Activated CD8-positive, alpha-beta memory T cell treated with anti-CD3 and anti-CD28 coated beads, Interleukin-2, amount 50 U/mL, for 24 hours (primary cell): ENCODE measurements around the gene DMD.
"Not testable (repeated sequence)": the region's sequence is repeated elsewhere in the genome, so short reads cannot be mapped to it uniquely, and the experiment has no call there.

ENCODE experiments used
- DNase-seq: peaks from one replicate; pipeline ENCODE4 v3.0.0-alpha.2; 2020; ENCODE audit errors: extremely low read depth

The DMD gene

GRCh38 chrX:32276153-32276552, 935.2 kb downstream of the DMD start:
- no peak for DNase-seq

GRCh38 chrX:32269866-32270265, 941.5 kb downstream of the DMD start:
- DNase-seq: no peak

- DNase-seq: no peak
Observed at GRCh38 chrX:32268207-32268606, 943.1 kb downstream of the DMD start.

DNA sequence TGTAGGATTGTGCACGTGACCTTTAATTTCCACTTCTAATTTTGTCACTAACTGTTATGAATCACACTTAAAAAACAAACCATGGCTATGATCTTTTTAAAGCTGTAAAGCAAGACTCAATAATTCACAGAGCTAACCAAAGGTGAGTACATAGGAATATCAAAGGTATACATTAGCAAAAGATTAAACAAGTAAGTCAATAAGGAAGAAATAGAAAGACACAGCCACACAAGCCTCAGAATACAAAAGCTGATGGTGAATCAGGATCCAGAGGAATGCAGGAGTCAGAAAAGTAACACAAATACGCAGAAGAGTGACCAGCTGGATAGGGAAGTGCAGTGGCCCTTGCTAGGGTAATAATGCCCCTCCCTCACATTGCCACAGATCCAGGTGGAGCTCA, 943.6 kb downstream of the DMD start:
- no peak for DNase-seq

- not testable (repeated sequence) for DNase-seq
Observed at GRCh38 chrX:32246675-32247074, 964.7 kb downstream of the DMD start.

DNA sequence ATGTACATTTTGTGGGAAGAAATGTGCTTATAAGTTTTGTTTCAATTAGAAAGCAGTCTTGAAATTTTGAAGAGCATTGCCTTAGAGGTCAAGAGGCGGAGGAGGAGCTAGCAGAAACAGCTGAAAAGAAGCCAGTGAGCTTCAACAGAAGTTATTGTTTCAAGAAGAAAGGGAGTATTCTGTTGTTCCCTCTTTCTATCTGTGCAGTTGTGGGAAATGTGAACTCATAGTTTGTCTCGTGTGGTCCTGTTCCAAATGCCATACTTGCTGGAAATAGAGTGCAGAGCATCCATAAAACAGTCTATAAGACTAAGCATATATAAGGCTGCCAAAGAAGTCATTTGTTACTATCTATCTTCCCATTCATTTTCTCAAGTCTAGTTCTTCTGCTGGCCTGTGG, 1015.7 kb downstream of the DMD start:
- no peak for DNase-seq

GRCh38 chrX:32191316-32191715, 1020.0 kb downstream of the DMD start:
- DNase-seq: no peak

DNA sequence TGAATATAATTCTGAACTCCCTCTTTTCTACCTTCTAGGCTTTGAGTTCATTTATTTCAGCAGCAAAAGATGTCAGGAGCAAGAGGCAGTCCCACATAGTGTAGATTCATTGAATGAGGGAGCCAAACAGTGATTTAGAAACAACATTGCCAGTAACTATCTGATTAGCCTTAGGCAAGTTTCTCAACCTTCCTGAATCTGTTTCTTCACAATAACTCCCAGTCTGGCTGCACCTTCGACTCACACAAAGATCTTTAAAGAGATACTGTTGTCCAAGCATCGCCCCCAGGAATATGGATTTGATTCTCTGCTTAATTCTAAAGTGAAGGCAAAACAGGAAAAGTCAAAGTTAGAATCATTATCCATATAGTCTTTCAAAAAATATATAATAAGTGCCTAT, 1026.2 kb downstream of the DMD start:
- DNase-seq: no peak

DNA sequence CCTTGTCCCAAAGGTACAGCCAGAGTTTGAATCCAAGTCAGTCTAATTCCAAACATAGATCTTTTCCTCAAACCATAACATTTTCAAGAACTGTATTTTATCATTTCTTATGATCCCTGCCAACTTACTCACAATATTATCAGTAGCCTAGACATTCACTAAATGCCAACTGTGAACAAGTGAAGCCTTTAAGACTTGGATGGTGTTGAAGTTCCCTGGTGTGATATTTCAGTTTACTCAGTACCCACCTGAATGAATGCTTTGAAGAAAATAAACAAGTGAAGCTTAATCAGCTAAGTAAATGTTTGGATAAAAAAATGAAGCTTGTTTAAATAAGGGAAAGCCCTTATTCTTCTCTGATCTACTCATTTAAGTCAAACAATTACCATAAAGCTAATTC, 1028.3 kb downstream of the DMD start:
- no peak for DNase-seq

- DNase-seq: no peak
Observed at GRCh38 chrX:32176510-32176909, 1034.8 kb downstream of the DMD start.

DNA sequence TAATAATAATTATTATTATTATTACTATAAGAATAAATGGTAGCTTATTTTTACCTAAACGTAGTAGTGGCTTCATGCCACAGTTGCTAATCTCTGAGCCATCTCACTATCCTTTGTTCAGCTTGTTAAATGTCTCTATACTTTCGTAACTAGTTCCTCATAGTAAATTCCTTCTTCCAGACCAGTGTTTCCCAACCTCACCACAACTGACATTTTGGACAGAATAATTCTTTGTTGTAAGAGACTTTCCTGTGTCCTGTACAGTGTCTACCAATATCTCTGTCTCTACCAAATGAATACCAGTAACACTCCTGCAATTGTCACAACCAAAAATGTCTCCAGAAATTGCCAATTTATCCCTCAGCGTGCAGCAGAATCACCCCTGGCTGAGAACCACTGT, 1040.9 kb downstream of the DMD start:
- no peak for DNase-seq

GRCh38 chrX:32155044-32155638, 1056.2 kb downstream of the DMD start:
- no peak for DNase-seq

DNA sequence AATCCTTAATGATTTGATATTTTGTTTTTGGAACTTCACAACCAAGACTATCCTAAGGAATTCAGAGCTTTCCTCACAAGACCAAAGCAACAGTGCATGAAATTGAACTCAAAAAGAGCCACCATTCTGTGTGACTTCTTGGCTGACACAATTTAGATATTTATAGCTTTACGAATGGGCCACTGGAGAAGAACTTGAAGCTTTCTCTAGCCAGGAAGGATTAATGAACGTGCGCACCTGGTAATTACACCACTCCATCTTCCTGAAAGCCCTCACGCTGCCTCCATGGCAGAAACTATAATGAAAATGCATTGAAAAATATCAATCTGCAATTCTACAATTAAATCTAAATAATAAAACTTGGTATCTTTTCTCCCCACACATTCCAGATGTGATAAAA, 1057.8 kb downstream of the DMD start:
- no peak for DNase-seq

- no peak for DNase-seq
Observed at GRCh38 chrX:32150141-32150540, 1061.2 kb downstream of the DMD start.

GRCh38 chrX:32141841-32142240, 1069.5 kb downstream of the DMD start:
- no peak for DNase-seq

DNA sequence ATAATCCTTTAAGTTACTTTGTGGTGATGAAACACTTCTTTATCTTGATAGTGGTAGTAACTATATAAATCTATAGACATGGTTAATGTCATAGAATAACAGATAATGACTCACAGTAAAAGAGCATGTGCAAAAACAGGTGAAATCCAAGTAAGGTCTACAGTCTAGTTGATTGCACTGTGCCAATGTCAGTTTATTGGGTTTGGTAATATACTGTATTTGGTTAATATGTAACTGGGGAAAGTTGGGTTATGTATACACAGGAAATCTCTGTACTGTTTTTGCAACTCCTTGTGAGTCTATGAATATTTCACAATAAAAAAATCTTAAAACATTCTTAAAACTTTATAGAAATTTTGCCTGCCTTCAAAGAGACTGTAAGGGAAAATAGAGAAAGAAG, 1071.9 kb downstream of the DMD start:
- DNase-seq: no peak

- DNase-seq: no peak
Observed at GRCh38 chrX:32137525-32137924, 1073.8 kb downstream of the DMD start.

GRCh38 chrX:32126997-32127396, 1084.4 kb downstream of the DMD start:
- no peak for DNase-seq

- no peak for DNase-seq
Observed at GRCh38 chrX:32118832-32119231, 1092.5 kb downstream of the DMD start.

- no peak for DNase-seq
Observed at GRCh38 chrX:32116047-32116446, 1095.3 kb downstream of the DMD start.

DNA sequence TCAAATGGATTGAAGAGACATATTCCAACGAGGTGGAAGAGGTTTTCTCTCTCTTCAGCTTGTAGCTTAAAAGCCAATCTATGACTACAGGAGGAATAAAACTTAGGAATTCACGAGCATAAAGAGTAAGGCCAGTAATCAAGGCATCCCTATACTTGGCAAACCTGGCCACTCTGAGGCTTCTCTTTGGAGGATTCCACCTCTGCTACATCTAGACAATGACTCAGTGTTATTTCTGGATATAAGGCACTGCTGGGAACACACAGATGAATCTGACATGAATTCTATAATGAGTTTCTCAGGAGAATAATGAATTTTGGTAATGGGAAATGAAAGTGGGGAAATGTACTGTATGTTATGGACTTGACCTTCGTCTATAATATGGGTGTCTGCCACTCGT, 1123.7 kb downstream of the DMD start:
- no peak for DNase-seq

GRCh38 chrX:32084757-32085156, 1126.6 kb downstream of the DMD start:
- DNase-seq: no peak

GRCh38 chrX:32048285-32048684, 1163.1 kb downstream of the DMD start:
- DNase-seq: no peak

GRCh38 chrX:32045149-32045548, 1166.2 kb downstream of the DMD start:
- no peak for DNase-seq

DNA sequence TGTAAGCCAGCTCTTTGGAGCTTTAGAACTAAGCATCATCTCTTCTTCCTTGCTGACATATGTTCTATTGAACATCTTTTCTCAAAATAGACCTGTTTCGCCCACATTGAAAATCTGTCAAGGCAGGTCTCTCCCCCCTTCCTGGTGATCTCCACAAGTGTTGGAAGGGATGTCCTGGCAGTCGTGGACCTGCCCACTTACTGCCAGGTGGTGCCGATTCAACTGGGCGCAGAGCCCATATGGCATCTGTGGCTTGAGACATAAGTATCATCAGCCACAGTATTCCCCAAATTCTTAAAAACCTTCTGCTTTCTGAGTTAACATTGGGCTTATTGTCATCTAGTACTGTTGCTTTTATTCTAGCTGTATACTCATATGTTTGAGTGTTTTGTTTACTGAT, 1170.2 kb downstream of the DMD start:
- no peak for DNase-seq
